ENCODE data around the gene SRGAP1. TPM values are rescaled to one million over a fixed set of nuclear protein-coding genes. Genes with fewer than 3 reads are reported as not detected.

The SRGAP1 gene
- total RNA-seq, 2 donors from 2014 or later = 0.06 to 0.29 TPM

DNA sequence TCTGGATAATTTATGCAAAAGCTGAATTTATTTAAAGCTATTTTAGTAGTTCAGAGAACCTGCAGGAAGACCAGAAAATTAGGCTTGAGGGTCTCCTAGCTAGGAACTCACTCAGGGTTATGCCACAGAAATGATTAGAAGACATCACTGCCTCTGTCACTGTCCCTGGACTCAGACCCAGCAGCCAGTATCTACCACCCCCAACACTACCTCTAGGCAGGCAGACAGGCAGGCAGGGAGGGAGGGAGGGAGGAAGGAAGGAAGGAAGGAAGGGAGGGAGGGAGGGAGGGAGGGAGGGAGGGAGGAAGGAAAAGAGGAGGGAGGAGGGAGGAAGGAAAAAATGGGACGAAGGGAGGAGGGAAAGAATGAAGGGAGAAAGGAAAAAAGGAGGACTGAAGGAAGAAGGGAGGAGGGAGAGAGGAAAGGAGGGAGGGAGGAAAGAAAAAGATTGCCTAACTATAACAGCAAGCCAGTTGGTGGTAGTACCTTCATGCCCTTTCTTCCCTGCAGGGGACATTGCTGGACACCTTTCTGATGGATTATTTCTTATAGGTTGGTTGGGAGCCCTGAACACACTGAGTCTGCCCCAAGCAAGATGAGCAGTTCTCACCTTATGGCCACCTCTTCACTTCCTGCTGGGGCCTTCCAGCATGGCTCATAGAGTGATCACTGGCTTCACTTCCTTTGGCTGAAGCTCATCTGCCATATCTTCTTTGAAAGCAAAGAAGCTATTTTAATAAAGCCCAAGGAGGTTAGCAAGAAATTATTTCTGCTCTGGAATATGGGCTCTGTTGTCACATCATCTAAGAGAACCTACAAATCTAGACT, 327.9 kb downstream of the SRGAP1 start:
- Mint-ChIP-seq H3K9me3 (no peaks in the 10 kb centered on the region), H3K27me3 (no peaks in the 10 kb centered on the region), H3K4me3 (no peak overlapping the region), H3K27ac (peak overlapping the region; percentile 47), H3K36me3 (ENCODE audit: low read depth) (no peaks in the 10 kb centered on the region), H3K4me1 (peaks cover 3% of the 10 kb centered on the region)
- peak; percentile 72 for ATAC-seq (replicated peaks)

DNA sequence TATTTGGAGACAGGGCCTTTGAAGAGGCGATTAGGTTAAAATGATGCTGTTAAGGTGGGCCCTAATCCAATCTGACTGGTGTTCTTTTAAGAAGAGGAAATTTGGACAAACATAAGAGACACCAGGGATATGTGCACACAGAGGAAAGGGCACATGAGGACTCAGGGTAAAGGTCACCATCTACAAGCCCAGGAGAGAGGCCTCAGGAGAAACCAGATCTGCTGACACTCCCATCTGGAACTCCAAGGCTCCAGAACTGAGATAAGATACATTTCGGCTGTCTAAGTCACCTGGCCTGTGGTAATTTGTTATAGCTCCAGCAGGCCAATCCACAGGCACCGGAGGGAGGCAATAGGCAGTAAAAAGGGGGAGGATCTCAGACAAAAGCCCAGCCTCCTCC, 329.0 kb downstream of the SRGAP1 start:
- H3K4me1 Mint-ChIP-seq = peaks cover 4% of the 10 kb centered on the region

GRCh38 chr12:64175254-64175945, 330.9 kb downstream of the SRGAP1 start:
- peaks cover 4% of the 10 kb centered on the region for H3K4me1 Mint-ChIP-seq
- H3K27me3 Mint-ChIP-seq = no peaks in the 10 kb centered on the region
- ATAC-seq (replicated peaks) = no peak
- no peak overlapping the region for H3K27ac Mint-ChIP-seq
- H3K4me3 Mint-ChIP-seq = no peak overlapping the region
- no peaks in the 10 kb centered on the region for H3K36me3 Mint-ChIP-seq (ENCODE audit: low read depth)
- no peaks in the 10 kb centered on the region for H3K9me3 Mint-ChIP-seq

More for the DNA sequence above, 329.0 kb downstream of the SRGAP1 start:
- H3K36me3 Mint-ChIP-seq (ENCODE audit: low read depth) = no peaks in the 10 kb centered on the region
- peak overlapping the region; percentile 47 for H3K27ac Mint-ChIP-seq
- H3K4me3 Mint-ChIP-seq = no peak overlapping the region
- no peaks in the 10 kb centered on the region for H3K9me3 Mint-ChIP-seq
- H3K27me3 Mint-ChIP-seq = no peaks in the 10 kb centered on the region
- ATAC-seq (replicated peaks) = no peak

- Mint-ChIP-seq H3K27ac (no peak overlapping the region), H3K4me3 (no peak overlapping the region)
- ATAC-seq (replicated peaks) = no peak
Measured at GRCh38 chr12:64177001-64177400, 332.5 kb downstream of the SRGAP1 start.

DNA sequence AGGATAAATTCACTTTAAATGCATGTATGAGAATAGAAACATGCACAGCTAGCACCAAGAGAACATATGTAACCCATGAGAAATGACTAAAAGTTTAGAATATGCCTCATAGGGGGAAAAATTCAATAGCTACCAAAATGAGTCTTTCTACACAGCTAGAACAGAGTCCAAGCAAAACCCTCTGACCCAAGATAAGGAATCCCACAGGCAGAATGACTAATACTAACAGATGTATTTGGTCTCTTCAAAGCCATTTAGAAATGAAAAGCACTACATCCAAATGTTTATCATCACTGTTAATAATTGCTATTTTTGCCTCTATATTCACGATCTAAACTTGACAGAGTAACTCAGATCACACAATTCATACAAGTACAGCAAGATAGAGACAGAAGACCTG, 333.6 kb downstream of the SRGAP1 start:
- Mint-ChIP-seq H3K36me3 (ENCODE audit: low read depth) (no peaks in the 10 kb centered on the region), H3K4me3 (no peak overlapping the region), H3K4me1 (peaks cover 4% of the 10 kb centered on the region), H3K27me3 (no peaks in the 10 kb centered on the region), H3K27ac (no peak overlapping the region), H3K9me3 (no peaks in the 10 kb centered on the region)
- ATAC-seq (replicated peaks) = peak; percentile 64

More at GRCh38 chr12:64177001-64177400, 332.5 kb downstream of the SRGAP1 start:
- no peaks in the 10 kb centered on the region for H3K9me3 Mint-ChIP-seq
- H3K36me3 Mint-ChIP-seq (ENCODE audit: low read depth) = no peaks in the 10 kb centered on the region
- H3K4me1 Mint-ChIP-seq = peaks cover 4% of the 10 kb centered on the region
- no peaks in the 10 kb centered on the region for H3K27me3 Mint-ChIP-seq

DNA sequence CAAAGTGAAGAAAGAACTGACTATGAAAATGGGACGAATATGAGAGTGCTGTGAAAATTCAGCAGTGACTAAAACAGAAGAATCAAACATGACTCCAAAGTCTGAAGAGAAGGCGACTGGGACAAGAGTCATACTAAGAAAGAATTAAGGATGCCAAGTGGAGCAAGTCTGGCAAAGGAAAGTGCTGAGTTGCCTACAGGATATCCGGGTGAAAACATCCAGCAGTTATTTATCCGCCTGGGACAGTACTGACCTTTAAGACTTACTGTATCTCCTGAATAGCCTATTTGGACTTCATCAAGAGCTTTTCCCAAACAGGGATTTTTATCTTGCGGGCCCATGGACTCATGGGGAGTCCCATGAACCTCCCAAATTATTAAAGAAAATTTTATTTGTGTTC, 336.5 kb downstream of the SRGAP1 start:
- Mint-ChIP-seq H3K27me3 (no peaks in the 10 kb centered on the region), H3K4me3 (no peak overlapping the region), H3K9me3 (no peaks in the 10 kb centered on the region), H3K4me1 (peaks cover 4% of the 10 kb centered on the region), H3K27ac (no peak overlapping the region), H3K36me3 (ENCODE audit: low read depth) (no peaks in the 10 kb centered on the region)
- ATAC-seq (replicated peaks) = no peak

GRCh38 chr12:64181430-64182291, 337.2 kb downstream of the SRGAP1 start:
- no peak overlapping the region for H3K4me3 Mint-ChIP-seq
- H3K27ac Mint-ChIP-seq = no peak overlapping the region
- ATAC-seq (replicated peaks) = peak; percentile 79
- no peaks in the 10 kb centered on the region for H3K36me3 Mint-ChIP-seq (ENCODE audit: low read depth)
- H3K27me3 Mint-ChIP-seq = no peaks in the 10 kb centered on the region
- H3K9me3 Mint-ChIP-seq = no peaks in the 10 kb centered on the region
- H3K4me1 Mint-ChIP-seq = peaks cover 4% of the 10 kb centered on the region

DNA sequence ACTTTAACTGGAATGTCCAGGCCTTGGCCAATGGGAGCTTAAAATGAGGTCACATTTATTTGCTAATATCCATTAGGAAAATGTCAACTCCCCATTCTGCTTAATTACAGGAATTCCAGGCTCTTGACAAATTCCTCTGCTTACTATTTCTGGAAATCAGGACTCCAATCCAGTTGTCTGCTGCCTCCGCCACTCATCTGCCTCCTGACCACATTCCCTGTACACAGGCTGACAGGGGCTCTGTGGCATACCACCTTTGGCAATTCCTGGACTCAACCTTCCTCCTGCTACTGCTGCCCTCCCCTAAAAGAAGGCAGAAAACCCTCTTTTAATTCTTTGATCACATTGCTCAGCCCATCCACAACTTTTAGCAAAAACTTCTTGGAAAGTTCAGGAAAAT, 339.7 kb downstream of the SRGAP1 start:
- Mint-ChIP-seq H3K27ac (no peak overlapping the region), H3K4me1 (peaks cover 5% of the 10 kb centered on the region), H3K9me3 (no peaks in the 10 kb centered on the region), H3K36me3 (ENCODE audit: low read depth) (no peaks in the 10 kb centered on the region), H3K27me3 (no peaks in the 10 kb centered on the region), H3K4me3 (no peak overlapping the region)
- ATAC-seq (replicated peaks) = no peak

GRCh38 chr12:64186789-64187188, 342.3 kb downstream of the SRGAP1 start:
- peaks cover 5% of the 10 kb centered on the region for H3K4me1 Mint-ChIP-seq
- no peaks in the 10 kb centered on the region for H3K27me3 Mint-ChIP-seq
- H3K4me3 Mint-ChIP-seq = no peak overlapping the region
- peaks cover 6% of the 10 kb centered on the region for H3K36me3 Mint-ChIP-seq (ENCODE audit: low read depth)
- peak overlapping the region; percentile 28 for H3K27ac Mint-ChIP-seq
- no peaks in the 10 kb centered on the region for H3K9me3 Mint-ChIP-seq
- peak; percentile 100 for ATAC-seq (replicated peaks)

DNA sequence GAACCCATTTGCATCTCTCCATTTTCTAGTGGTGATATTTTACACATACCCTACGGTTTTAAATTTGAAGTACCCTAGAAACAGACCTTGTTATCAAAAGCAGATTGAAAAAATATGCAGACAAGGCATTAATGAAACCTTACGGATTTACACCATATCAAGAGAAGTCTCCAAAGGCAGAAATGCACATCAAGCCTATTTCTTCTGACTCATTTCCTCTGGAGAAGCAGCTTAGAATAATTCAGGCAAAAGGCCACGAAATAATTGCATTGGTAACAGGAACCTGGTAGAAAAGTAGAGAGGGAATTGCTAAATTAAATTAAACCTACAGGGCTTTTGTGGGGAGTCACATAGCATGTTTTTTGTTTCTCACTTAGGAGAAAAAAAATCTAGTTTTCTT, 342.9 kb downstream of the SRGAP1 start:
- H3K4me3 Mint-ChIP-seq = no peak overlapping the region
- peak overlapping the region; percentile 28 for H3K27ac Mint-ChIP-seq
- ATAC-seq (replicated peaks) = no peak
- no peaks in the 10 kb centered on the region for H3K27me3 Mint-ChIP-seq
- H3K4me1 Mint-ChIP-seq = peaks cover 5% of the 10 kb centered on the region
- H3K9me3 Mint-ChIP-seq = no peaks in the 10 kb centered on the region
- peaks cover 9% of the 10 kb centered on the region for H3K36me3 Mint-ChIP-seq (ENCODE audit: low read depth)

DNA sequence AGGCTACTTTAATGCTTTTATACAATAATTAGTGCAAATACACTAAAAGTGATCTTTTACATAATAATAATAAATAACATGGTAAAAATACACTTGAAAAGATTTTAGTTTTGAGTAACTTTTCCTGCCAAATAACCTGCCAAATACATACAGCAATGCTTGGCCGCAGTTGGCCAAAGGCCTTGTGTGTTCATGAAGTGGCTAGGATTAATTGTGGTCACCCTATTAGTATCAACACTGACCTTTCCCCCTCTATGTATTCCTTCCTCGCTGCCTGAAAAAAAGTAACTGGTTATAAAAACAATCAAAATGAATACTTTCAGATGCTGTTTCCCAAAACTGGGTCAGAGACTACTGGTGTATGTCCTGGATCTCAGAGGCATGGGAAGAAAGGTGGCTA, 343.3 kb downstream of the SRGAP1 start:
- H3K4me3 Mint-ChIP-seq = no peak overlapping the region
- H3K9me3 Mint-ChIP-seq = no peaks in the 10 kb centered on the region
- H3K27me3 Mint-ChIP-seq = no peaks in the 10 kb centered on the region
- no peak for ATAC-seq (replicated peaks)
- H3K36me3 Mint-ChIP-seq (ENCODE audit: low read depth) = peaks cover 14% of the 10 kb centered on the region
- H3K4me1 Mint-ChIP-seq = peaks cover 5% of the 10 kb centered on the region
- no peak overlapping the region for H3K27ac Mint-ChIP-seq

- H3K27me3 Mint-ChIP-seq = no peaks in the 10 kb centered on the region
- H3K4me1 Mint-ChIP-seq = peaks cover 5% of the 10 kb centered on the region
- no peaks in the 10 kb centered on the region for H3K9me3 Mint-ChIP-seq
- no peak overlapping the region for H3K4me3 Mint-ChIP-seq
- no peak for ATAC-seq (replicated peaks)
- no peak overlapping the region for H3K27ac Mint-ChIP-seq
- H3K36me3 Mint-ChIP-seq (ENCODE audit: low read depth) = peaks cover 31% of the 10 kb centered on the region
Measured at GRCh38 chr12:64189530-64189929, 345.0 kb downstream of the SRGAP1 start.

- Mint-ChIP-seq H3K27ac (no peak overlapping the region), H3K4me1 (peaks cover 5% of the 10 kb centered on the region), H3K27me3 (no peaks in the 10 kb centered on the region), H3K9me3 (no peaks in the 10 kb centered on the region), H3K4me3 (no peak overlapping the region), H3K36me3 (ENCODE audit: low read depth) (peaks cover 37% of the 10 kb centered on the region)
- ATAC-seq (replicated peaks) = no peak
Measured at GRCh38 chr12:64190140-64190539, 345.6 kb downstream of the SRGAP1 start.

GRCh38 chr12:64192644-64193444, 348.3 kb downstream of the SRGAP1 start:
- Mint-ChIP-seq H3K27me3 (no peaks in the 10 kb centered on the region), H3K27ac (no peak overlapping the region), H3K9me3 (no peaks in the 10 kb centered on the region), H3K36me3 (ENCODE audit: low read depth) (peaks cover 40% of the 10 kb centered on the region), H3K4me3 (no peak overlapping the region), H3K4me1 (no peaks in the 10 kb centered on the region)
- peak; percentile 46 for ATAC-seq (replicated peaks)
